Right lobe of liver (tissue), 6 donors: ENCODE results near the gene CLMN. TPM values are rescaled to one million over a fixed set of nuclear protein-coding genes. Genes with fewer than 3 reads are reported as not detected.
A peak's percentile ranks its signal among the peaks of the same experiment; 100 is the strongest.

Experiments used
- ATAC-seq, 4 donors: fragments of 200-7000 bp; cut with Tn5 transposase; one replicate each; pipeline ENCODE4 v1.9.1; 2020; ENCODE audit warnings: mild to moderate bottlenecking in 4 of 4, moderate library complexity in 4 of 4
- DNase-seq, 3 donors: peaks; one replicate each; pipeline ENCODE4 v3.0.0-alpha.2; 2020
- H3K27ac ChIP-seq, 3 donors: fragments of 200-600 bp; one replicate each; pipeline ENCODE4 v1.8.0; 2022
- H3K27me3 ChIP-seq, 2 donors: fragments of 200-600 bp; one replicate each; pipeline ENCODE4 v1.8.0; 2022
- H3K36me3 ChIP-seq, 4 donors: fragments of 200-600 bp; sonication (generic) in 1 of 4; one replicate each; pipeline versions ENCODE4 v1.5.1 to v1.8.0; 2017 to 2022; ENCODE audit warnings: control low read depth in 1 of 4
- H3K4me1 ChIP-seq, 4 donors: fragments of 200-600 bp; sonication (generic) in 1 of 4; one replicate each; pipeline versions ENCODE4 v1.5.1 to v1.8.0; 2017 to 2022; ENCODE audit warnings: control low read depth in 1 of 4
- H3K4me3 ChIP-seq, 3 donors: fragments of 200-600 bp; one replicate each; pipeline ENCODE4 v1.8.0; 2022
- H3K9me3 ChIP-seq, 4 donors: fragments of 200-600 bp; sonication (generic) in 1 of 4; one replicate each; pipeline versions ENCODE4 v1.5.1 to v1.8.0; 2017 to 2022; ENCODE audit warnings: control low read depth in 1 of 4
- CTCF ChIP-seq, 4 donors: fragments of 200-600 bp in 3 of 4; fragments of 450-650 bp in 1 of 4; IDR thresholded peaks; one replicate each; pipeline versions ENCODE4 v1.5.1 to v1.8.0; 2016 to 2022; ENCODE audit warnings: antibody characterized with exemption in 4 of 4, mild to moderate bottlenecking in 2 of 4
- POLR2A ChIP-seq: fragments of 450-650 bp; IDR thresholded peaks from one replicate; pipeline ENCODE4 v1.6.1; 2017; ENCODE audit warnings: antibody characterized with exemption, mild to moderate bottlenecking
- WGBS: methylation state at CpG from one replicate; pipeline ENCODE4 v1.1.6; 2018; ENCODE audit warnings: low coverage, low lambda C conversion rate; ENCODE audit not compliant: insufficient coverage; ENCODE audit errors: missing lambda C conversion rate; 5-methylcytosine and 5-hydroxymethylcytosine counted together
- intact Hi-C, 2 donors: fragments of 100-400 bp; cut with DNase I; formaldehyde crosslinking; loops; one replicate each; pipeline versions ENCODE4 v1.11.2 to v1.14.1; 2022
- total RNA-seq, 6 experiments: library from RNA; depleted of rRNA in 2 of 6; stranded (reverse); fragments of >200 nt in 2 of 6; fragmentation: NEBNext Ultra II Directional in 3 of 6; extraction: Animal tissue kit (Norgen Biotek cat#: 25700) in 3 of 6; gene quantifications; one replicate each; pipeline versions ENCODE4 v1.1.0 to v1.2.4, GENCODE V29; 2016 to 2023
- donor health status: DM: no; HTN: yes; CAD: no.
- donor health status: DM: no; HTN: no; CAD: no.
- donor health status: DM: no; HTN: no; CAD: no.
- donor health status: DM: no; HTN: yes; CAD: no.
- donor health status: DM: no; HTN: yes; CAD: no.

Gene CLMN
- total RNA-seq, 6 experiments from 2014 or later, result 18.4 to 91.8 (median 47.8) TPM

- Histone ChIP-seq H3K27ac (peak overlapping the region in 1 of 3 donors; percentile 37), H3K36me3 (no peaks in the 10 kb centered on the region), H3K9me3 (no peaks in the 10 kb centered on the region), H3K4me1 (peaks cover 0 to 18% (median 6%) of the 10 kb centered on the region in 4 donors), H3K4me3 (no peak overlapping the region), H3K27me3 (no peaks in the 10 kb centered on the region)
- WGBS, result 37% methylated on average over 6 of the region's 47 CpGs
- ATAC-seq (peak in 3 of 4 donors; percentile 34 to 66 (median 42)), DNase-seq (peak in 1 of 3 donors; percentile 60)
- TF ChIP-seq CTCF (IDR thresholded peaks at IDR 0.05) (no peak), POLR2A (no peak)
- intact Hi-C loops, result no loop called here
These were observed 40.5 kb upstream of the CLMN start for GRCh38 chr14:95359994-95360826.

GRCh38 chr14:95356245-95356869, 36.6 kb upstream of the CLMN start:
- WGBS, result 78% methylated on average over 4 of the region's 14 CpGs
- no peaks in the 10 kb centered on the region for H3K36me3 ChIP-seq
- TF ChIP-seq CTCF (IDR thresholded peaks at IDR 0.05), result no peak
- no peak for TF ChIP-seq POLR2A
- H3K27ac ChIP-seq, result no peak overlapping the region
- no peaks in the 10 kb centered on the region for H3K27me3 ChIP-seq
- H3K9me3 ChIP-seq, result peaks cover 0 to 6% (median 2%) of the 10 kb centered on the region in 4 donors
- DNase-seq (no peak), ATAC-seq (no peak)
- intact Hi-C loops, result no loop called here
- no peak overlapping the region for H3K4me3 ChIP-seq
- peaks cover 0 to 8% (median 1%) of the 10 kb centered on the region in 4 donors for H3K4me1 ChIP-seq

GRCh38 chr14:95355422-95355821, 35.7 kb upstream of the CLMN start:
- DNase-seq (no peak), ATAC-seq (peak; percentile 44 to 75 (median 56))
- 17% methylated on average over 3 of the region's 3 CpGs for WGBS
- Histone ChIP-seq H3K27me3 (no peaks in the 10 kb centered on the region), H3K4me1 (peaks cover 0 to 7% (median 1%) of the 10 kb centered on the region in 4 donors), H3K27ac (no peak overlapping the region), H3K4me3 (no peak overlapping the region), H3K9me3 (peaks cover 0 to 6% (median 2%) of the 10 kb centered on the region in 4 donors), H3K36me3 (no peaks in the 10 kb centered on the region)
- intact Hi-C loops, result no loop called here
- TF ChIP-seq CTCF (IDR thresholded peaks at IDR 0.05) (no peak), POLR2A (no peak)

DNA sequence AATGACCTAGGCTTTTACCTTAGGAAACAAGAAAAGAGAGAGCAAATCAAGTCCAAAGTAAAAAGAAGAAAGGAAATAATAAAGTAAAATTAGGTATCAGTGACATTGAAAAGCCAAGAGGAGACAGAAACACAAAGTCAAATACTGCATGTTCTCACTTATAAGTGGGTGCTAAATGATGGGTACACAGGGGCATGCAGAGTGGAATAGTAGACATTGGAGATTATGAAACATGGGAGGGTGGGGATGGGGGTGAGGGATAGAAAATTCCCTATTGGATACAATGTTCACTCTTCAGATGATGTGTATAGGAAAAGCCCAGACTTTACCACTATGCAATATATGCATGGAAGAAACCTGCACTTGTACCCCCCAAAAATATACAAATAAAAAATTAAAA, 35.1 kb upstream of the CLMN start:
- no peak for ATAC-seq

More for the DNA sequence above, 35.1 kb upstream of the CLMN start:
- intact Hi-C loops, result no loop called here
- H3K4me3 ChIP-seq, result no peak overlapping the region
- H3K27me3 ChIP-seq, result no peaks in the 10 kb centered on the region
- TF ChIP-seq POLR2A (no peak), CTCF (IDR thresholded peaks at IDR 0.05) (no peak)
- peaks cover 0 to 6% (median 2%) of the 10 kb centered on the region in 4 donors for H3K9me3 ChIP-seq
- H3K27ac ChIP-seq, result no peak overlapping the region
- DNase-seq, result no peak
- H3K4me1 ChIP-seq, result peaks cover 0 to 1% (median 0%) of the 10 kb centered on the region in 4 donors
- H3K36me3 ChIP-seq, result no peaks in the 10 kb centered on the region
